HG02885 (cell line): ENCODE data around the gene RABGAP1L.
"Not testable (repeated sequence)": the region's sequence is repeated elsewhere in the genome, so short reads cannot be mapped to it uniquely, and the experiment has no call there.

Source experiments
- ATAC-seq: cut with Tn5 transposase; IDR thresholded peaks from one replicate; pipeline ENCODE4 v1.9.1; 2021; ENCODE audit warnings: mild to moderate bottlenecking; ENCODE audit not compliant: unreplicated experiment, poor library complexity

Gene RABGAP1L

GRCh38 chr1:174415506-174415905 is 256.2 kb downstream of the RABGAP1L start:
- no peak for ATAC-seq

- ATAC-seq: no peak
Measured at GRCh38 chr1:174417921-174418320, 258.6 kb downstream of the RABGAP1L start.

DNA sequence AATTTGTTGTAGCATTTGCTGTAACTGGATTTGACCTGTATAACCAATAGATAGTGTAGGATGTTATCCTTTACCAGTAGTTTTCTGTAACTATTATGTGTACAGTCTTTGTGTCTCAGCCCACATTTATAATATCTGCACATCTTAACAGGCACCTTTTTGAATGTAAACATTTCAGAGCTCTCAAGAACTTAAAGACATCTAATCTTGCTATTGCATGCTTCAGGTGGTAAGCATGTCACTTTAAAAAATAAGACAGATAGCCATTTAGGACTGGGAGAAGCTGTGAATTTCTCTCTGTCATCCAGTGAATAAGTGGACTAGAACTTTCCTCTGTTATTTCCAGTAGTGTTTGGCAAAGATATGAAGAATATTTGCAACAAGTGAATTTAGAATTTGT is 265.8 kb downstream of the RABGAP1L start:
- no peak for ATAC-seq

DNA sequence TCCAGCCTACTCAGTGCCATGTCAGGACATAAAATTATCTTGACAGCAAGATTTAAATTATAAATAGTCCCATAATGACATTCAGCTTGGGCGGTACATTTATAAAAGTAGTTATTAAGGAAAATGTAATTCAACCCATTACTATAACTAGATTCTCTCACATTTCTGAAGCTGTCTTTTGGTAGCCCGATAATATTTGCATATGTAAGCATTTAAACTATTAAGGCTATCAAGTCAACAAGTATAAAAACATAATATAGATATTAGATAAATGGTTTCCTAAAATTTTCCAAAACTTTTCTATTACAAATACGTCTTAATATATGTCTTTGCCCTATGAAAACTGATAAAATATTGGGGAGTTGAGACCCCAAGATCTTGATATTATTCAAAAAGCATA is 266.8 kb downstream of the RABGAP1L start:
- ATAC-seq: no peak

DNA sequence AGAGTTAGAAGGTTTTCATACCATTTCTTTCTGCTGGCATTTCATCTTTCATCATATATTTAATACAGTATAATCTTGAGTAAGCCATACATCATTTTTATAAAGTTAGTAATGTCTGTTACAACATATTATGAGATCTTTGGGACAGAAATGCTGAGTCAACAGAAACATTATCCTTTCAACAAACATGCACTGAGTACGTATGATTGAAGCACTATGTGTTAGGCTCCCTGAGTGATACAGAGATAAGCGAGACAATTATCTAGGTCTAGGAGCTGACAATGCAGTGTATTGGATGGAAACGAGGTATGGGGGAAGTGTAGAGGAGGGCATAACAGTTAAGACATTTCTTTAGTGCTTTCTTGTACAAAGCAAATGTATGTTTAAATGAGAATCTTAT is 268.7 kb downstream of the RABGAP1L start:
- no peak for ATAC-seq

DNA sequence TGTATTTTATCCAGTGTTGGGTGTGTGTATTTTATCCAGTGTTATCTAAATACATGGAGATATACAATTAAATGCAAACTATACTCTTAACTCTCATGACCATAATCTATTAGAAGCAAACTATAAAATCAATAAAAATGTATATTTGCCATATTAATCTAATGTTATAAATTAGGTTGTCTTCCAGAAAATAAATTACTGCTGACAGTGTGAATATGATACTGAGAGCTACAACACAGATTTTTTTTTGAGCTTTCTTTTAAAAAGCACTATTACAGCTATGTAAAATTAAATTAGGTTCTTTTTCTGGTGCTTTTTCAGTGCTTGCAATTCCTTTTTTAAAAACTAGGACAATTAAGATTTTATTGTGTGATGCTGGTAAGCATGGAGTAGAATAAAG is 269.4 kb downstream of the RABGAP1L start:
- ATAC-seq: no peak

DNA sequence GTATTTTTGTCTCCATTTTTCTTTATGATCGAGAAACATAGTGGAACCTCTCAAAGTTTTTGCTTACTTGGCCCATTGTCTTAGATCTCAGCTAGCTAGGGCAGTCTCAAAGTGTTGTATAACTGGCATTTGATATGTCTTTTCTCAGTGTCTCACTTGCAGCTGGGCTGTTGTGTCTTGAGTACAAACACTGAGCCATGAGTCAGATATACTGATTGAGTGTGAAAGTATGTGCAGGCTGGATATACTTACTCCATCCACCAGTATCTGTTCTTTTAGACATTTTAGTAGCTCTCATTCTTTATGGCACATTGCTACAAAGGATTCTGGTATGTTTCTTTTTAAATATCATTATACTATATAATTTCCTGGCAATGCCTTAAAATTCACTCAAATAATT is 274.1 kb downstream of the RABGAP1L start:
- ATAC-seq: no peak

- no peak for ATAC-seq
Measured at GRCh38 chr1:174445351-174445750, 286.0 kb downstream of the RABGAP1L start.

- ATAC-seq: no peak
Measured at GRCh38 chr1:174445817-174446216, 286.5 kb downstream of the RABGAP1L start.

GRCh38 chr1:174447866-174448530 is 288.7 kb downstream of the RABGAP1L start, which contains the start of gene GPR52:
GPR52 (plus strand) TSS chr1:174447964; CDS start chr1:174448112, 148 bp downstream.
- ATAC-seq: no peak

DNA sequence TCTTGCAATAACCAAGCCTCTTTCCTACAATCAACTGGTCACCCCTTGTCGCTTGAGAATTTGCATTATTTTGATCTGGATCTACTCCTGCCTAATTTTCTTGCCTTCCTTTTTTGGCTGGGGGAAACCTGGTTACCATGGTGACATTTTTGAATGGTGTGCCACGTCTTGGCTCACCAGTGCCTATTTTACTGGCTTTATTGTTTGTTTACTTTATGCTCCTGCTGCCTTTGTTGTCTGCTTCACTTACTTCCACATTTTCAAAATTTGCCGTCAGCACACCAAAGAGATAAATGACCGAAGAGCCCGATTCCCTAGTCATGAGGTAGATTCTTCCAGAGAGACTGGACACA is 289.2 kb downstream of the RABGAP1L start:
- no peak for ATAC-seq

GRCh38 chr1:174448974-174449373 is 289.7 kb downstream of the RABGAP1L start:
- no peak for ATAC-seq

- ATAC-seq: no peak
Measured at GRCh38 chr1:174451408-174451807, 292.1 kb downstream of the RABGAP1L start.

DNA sequence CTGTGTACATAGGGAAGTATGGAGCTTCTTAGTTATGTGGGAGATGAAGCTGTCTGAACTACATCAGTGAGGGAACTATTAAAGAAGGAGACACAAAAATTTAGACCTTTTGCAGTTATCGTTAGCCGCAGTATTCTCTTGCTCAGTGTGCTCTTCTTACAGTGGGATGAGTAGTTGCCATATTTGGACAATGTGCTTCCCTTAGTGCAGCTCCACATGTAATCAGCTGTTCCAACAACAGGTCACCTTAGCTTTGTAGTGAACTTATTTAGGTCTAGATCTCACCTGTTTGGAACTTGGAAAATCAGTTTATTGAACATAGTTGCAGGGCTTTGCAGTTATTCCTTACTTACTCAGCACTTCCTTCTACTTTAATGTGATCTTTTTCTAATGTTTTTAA is 306.5 kb downstream of the RABGAP1L start:
- no peak for ATAC-seq

GRCh38 chr1:174466607-174467006 is 307.3 kb downstream of the RABGAP1L start:
- ATAC-seq: no peak

GRCh38 chr1:174469052-174469451 is 309.7 kb downstream of the RABGAP1L start:
- no peak for ATAC-seq

DNA sequence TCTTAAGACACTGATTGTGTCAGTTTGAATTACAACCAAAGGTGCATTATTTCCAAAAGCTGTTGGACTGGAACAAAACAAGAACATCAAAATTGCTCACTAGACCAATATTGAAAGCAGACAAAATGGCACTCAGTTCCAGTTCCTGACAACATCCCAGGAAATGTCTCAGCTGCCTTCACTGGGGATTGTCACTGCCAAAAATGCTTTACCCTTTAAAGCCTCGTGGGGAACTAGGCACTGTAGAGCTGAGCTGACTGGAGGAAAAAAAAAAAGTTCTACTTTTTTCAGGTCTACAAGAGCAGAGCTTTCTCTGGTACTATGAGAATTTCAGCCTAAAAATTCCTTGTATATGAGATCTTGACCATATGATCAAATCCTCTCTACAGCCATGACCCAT is 310.4 kb downstream of the RABGAP1L start:
- ATAC-seq: no peak

GRCh38 chr1:174479281-174479680 is 320.0 kb downstream of the RABGAP1L start:
- ATAC-seq: no peak

- no peak for ATAC-seq
Measured at GRCh38 chr1:174480324-174480723, 321.0 kb downstream of the RABGAP1L start.

GRCh38 chr1:174491606-174492005 is 332.3 kb downstream of the RABGAP1L start:
- ATAC-seq: no peak

GRCh38 chr1:174497478-174497877 is 338.2 kb downstream of the RABGAP1L start:
- ATAC-seq: no peak

GRCh38 chr1:174516755-174517154 is 357.4 kb downstream of the RABGAP1L start:
- not testable (repeated sequence) for ATAC-seq

GRCh38 chr1:174519844-174520243 is 360.5 kb downstream of the RABGAP1L start:
- no peak for ATAC-seq
